NOMO-1 (cell line): ENCODE data around the gene ZNF688.
"Not testable (repeated sequence)": the region's sequence is repeated elsewhere in the genome, so short reads cannot be mapped to it uniquely, and the experiment has no call there.

Experiments
- DNase-seq, 2 experiments: peaks; one replicate each; lab custom pipeline; 2025; ENCODE audit not compliant: unreplicated experiment in 2 of 2; lab: John Stamatoyannopoulos, UW

Gene ZNF688

DNA sequence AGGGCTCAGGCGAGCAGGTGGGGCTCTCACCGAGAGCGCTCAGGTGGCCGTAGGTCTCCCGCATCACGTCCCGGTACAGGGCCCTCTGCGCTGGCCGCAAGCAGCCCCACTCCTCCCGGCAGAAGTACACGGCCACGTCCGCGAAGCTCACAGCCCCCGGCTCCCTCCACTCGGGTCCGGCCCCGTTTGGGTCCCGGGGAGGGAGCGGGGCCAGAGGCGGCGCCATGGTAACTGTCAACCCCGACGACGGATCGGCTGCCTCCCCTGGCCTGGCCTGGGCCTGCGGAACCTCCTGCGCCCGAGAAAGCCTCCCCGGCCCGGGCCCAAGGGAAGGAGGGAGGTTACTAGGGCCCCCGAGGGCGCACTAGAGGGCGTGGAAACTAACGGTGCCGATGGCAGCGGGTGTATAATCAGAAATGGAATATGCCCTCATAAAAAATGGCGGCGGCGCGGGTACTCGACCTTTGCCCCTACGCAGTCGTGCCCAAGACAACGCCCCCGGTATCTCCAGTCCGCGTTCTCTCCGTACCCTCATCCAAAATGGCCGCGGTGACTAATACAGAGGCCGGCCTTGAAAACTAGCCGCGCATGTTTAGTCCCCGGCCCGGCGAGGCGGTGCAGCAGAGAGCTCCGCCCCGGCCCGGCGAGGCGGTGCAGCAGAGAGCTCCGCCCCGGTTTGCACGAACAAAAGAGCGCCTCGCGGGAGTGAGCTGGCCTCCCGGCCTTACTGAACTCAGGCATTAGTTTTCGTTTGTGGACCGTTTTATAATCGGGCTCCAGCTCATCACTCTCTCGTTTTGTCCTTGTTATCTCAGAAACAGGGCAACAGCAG, 13.3 kb downstream of the ZNF688 start, which contains the start of gene ZNF764:
Gene ZNF764 (minus strand): TSS at position 418 of the 832 bp plus-strand sequence. CDS start 192 bp downstream, at position 226.
- DNase-seq, result peak; percentile 97 to 98

DNA sequence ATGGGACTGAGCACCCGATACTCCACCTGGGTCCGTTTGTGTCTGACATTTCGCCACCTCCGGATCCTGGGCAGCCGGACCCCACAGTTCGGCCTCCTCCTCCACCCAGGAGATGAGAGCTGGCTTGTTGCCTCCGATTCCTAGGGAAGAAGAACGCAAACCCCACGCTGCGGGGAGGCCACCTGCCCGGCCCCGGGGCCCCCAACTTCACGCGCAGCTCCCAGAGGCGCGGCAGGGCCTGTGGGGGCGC, 13.9 kb downstream of the ZNF688 start:
- DNase-seq, result no peak

DNA sequence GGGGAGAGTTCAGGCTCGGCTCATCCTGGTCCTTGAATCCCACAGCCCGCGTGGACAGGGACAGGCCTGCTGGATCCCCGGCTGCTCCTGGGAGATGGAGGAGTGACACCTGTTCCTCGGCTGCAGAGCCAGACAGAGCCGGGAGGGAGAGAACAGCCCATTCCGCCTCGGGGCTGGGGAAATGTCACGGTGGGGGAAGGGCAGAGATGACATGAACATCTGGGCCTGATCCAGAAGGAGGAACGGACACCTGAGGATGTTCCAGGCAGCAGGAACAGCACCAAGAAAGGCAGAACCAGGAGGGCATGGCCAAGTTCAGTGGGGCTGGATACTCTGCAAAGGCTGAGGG, 15.4 kb downstream of the ZNF688 start:
- DNase-seq, result no peak

DNA sequence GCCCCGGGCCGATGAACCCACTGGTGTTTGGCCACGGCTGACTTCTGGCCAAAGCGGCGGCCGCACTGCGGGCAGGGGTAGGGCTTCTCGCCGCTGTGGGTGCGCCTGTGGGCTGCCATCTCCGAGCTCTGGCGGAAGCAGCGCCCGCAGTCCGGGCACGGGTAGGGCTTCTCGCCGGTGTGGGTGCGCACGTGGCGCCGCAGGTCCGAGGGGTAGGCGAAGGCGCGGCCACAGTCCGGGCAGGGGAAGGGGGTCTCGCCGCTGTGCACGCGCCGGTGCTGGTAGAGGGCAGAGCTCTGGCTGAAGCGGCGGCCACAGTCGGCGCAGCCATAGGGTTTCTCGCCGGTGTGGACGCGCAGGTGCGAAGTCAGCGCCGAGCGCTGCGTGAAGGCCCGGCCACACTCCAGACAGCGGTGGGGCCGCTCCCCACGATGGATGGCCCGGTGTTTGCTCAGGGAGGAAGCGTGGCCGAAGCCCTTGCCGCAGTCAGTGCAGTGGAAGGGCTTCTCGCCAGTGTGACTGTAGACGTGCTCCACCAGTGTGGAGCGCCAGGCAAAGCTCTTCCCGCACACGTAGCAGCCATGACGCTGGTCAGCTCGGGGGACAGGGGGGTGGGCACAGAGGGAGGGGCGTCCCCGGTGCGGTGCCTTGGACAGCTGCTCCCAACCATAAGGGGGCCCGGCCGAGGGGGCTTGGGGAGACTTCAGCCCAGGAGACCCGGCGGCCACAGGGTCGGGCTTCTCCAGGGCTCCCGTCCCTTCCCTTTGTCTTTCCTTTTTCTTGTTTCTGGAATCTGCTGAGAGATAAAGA, 16.0 kb downstream of the ZNF688 start:
- no peak for DNase-seq

DNA sequence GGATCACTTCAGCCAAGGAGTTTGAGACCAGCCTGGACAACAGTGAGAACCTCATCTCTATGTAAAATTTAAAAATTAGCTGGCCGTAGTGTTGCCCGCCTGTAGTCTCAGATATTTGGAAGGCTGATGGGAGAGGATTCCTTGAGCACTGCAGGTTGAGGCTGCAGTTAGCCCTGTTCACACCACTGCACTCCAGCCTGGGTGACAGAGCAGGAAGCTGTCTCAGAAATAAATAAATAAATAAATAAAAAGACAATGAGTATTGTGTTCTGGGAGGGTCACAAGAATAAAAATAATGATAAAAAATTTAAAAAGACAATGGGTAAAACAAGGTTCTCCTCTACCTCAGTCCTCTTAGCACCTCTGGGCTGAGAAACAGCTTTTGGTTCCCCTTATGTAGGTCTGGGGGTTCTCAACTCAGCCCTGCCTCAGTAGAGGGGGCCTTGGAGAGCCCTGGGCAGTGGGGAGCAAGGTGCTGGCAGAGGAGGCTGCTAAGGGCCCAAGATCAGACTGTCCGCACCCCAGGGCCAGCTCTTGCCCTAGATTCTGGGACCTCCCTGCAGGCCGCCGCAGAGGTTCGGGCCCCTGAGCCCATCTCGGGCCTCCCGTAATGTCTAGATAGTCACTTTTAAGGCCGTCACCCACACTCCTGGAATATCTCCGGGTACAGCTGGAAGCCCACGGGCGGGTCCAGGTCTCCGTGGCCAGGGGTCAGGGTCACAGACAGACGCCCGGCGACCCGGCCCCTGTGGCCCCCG, 16.8 kb downstream of the ZNF688 start:
- DNase-seq, result no peak

DNA sequence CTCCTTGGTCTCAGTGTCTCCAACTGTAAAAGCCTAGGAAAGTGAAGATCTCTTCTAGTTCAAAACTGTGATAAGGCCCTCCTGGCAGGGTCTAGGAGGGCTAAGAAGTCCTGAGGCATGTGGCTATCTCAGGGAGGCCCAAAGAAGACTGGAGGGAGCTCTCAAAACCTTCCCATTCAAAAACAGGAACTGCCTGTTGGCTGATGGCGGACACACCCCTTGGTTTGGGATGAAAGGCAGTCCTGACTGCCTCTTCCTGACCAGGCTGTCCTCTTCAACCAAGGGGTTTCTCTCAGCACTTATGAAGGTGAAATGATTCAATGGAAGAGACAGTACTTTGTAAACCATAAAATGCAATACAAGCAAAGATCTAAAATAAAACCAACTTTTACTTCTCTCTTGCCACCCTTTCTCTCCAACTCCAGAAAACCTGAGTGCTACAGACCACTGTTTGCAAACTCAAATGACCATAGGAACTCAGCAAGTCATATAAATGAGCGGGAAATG, 18.1 kb downstream of the ZNF688 start:
- peak; percentile 10 to 26 for DNase-seq

DNA sequence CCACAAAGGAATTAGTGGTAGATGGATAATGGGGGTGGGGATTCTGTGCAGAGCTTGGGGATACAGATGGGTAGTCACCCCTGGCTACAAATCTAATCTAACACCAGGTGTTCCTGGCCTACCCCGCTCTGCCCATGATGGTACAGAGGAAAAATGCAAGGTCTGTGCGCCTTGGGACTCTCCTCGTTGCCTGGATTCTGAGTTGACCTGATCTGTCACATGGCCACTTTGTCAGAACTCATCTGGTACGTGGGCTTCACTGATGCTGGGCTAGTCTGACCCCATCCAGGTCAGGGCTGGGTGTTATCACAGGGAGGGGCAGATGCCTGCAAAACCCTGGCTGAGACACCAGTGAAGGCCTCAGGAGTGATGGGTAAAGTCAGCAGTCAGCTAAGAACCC, 18.6 kb downstream of the ZNF688 start:
- DNase-seq, result no peak

DNA sequence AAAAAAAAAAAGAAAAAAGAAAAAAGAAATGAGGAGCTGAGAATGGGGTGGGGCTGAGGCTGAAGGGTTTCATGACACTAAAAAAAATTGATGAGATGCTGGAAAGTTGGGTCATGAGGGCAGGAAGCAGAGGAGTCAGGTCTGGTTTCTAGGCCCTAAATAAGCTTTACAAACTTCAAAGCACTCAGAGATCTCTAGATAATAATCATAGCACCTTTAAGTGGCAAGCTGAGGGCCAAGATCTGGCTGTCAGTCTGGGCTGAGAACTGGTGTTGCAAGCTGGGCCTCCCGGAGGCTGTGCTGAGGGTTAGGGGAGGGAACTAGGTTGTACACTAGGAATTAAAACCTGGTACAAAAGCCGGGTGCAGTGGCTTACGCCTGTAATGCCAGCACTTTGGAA, 19.7 kb downstream of the ZNF688 start:
- DNase-seq, result no peak

DNA sequence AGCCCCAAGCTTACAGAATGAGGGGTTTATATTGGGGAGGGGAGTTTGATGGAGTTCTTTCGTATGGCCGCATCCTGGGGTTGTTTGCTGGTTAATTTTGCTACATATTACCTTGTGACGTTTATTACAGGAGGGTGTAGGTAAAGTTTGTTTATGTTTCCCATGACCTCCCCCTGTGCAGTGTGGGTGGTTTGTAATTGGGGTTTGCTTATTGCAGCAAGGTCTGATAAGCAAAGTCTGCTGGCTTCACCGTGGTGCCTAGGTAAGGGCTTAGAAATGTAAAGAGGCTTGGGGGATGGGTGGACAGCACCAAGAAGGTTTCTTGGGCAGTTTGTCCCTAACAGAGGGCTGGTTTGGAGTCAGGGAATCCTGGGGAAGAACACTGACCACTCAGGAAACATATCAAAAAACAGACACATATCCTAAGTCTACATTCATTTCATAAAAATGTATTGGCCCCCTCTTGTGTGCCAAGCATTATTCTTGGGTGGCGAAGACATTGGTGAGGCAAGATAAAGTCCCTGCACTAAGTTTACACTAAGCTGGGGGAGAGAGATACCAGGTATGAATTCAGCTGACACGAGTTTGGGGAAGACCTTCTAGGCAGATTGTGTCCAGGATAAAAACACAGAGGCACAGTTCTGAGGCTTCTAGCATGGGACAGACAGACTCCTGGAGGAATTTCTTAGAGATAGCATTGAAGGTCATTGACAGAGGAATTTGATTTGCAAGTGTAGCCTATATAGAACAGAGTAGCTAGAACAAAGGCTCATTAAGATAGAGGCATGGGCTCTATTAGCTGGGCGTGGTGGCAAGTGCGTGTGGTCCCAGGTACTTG, 22.9 kb downstream of the ZNF688 start:
- DNase-seq, result no peak

DNA sequence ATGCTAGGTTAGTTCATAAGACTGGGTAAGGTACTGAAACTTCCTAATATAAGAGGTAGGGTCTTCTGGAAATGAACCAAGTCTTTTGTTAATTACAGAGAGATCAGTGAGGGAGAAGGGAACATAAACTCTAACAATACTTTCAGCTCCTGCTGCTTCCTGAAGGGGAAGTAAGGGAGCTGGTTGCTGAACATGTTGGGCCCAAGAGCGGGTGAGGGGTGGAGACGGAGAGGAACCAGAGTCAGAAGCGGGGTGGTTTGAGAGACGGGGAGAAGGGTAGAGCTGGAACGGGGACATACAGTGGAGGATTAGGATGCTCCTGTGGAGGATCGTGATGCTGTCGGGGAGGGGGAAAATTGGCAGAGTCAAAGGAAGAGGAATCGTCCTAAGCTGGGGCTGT, 25.4 kb downstream of the ZNF688 start:
- DNase-seq, result peak in 1 of 2 experiments; percentile 45

DNA sequence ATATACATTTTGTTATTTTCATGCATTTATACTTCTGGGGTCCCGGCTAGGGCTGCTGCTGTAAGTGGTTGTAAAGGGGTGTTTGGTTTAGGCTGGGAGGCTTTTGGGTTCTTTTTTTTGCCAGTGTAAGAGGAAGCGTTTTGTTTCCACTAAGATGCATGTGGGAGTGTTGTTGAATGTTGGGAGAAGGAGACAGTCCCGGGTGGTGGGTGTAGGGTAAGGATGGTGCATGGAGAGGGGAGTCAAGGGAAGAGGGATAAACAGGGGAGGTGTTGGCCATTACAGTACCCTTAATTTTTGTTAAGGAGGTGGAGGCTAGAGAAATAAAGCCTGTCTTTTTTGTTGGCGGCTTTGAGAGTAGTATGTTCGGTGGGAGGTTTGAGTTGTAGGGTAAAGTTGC, 28.4 kb downstream of the ZNF688 start:
- no peak for DNase-seq

DNA sequence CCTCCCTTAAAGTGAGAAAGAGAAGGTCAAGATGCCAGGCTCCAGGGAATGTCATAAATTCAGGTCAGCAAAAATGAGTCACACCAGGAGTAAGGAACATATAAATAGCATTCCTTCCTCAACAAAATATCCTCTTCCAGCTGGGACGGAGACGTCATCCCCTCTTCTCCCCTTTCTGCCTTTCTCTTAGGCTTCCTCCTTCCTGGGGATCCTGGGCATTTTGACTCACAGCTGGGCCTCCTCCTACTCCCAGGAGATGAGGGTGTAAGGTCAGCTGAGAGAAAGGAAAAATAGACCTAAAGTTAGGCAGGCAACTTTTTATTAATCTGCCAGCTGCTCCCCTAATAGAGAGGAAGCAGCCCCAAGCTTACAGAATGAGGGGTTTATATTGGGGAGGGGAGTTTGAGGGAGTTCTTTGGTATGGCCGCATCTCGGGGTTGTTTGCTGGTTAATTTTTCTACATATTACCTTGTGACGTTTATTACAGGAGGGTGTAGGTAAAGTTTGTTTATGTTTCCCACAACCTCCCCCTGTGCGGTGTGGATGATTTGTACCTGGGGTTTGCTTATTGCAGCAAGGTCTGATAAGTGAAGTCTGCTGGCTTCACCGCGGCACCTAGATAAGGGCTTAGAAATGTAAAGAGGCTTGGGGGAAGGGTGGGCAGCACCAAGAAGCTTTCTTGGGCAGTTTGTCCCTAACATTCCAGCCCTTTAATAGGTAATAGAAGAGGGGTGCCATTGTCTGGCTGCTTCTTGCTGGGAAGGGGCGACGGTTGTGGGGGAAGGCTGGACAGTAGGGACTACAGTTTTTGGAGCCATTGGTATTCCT, 29.8 kb downstream of the ZNF688 start:
- no peak for DNase-seq

DNA sequence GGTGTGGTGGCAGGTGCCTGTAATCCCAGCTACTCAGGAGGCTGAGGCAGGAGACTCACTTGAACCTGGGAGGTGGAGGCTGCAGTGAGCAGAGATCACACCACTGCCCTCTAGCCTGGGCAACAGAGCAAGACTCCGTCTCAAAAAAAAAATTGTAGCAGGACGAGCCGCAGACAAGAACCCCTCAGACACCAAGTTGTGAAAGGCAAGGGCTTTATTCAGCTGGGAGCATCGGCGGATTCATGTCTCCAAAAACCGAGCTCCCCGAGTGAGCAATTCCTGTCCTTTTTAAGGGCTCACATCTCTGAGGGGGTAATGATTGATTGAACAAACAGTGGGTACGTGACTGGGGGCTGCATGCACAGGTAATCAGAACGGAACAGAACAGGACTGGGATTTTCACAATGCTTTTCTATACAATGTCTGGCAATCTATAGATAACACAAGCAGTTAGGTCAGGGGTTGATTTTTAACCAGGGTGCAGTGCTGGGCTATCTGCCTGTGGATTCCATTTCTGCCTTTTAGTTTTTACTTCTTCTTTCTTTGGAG, 30.5 kb downstream of the ZNF688 start:
- not testable (repeated sequence) for DNase-seq

DNA sequence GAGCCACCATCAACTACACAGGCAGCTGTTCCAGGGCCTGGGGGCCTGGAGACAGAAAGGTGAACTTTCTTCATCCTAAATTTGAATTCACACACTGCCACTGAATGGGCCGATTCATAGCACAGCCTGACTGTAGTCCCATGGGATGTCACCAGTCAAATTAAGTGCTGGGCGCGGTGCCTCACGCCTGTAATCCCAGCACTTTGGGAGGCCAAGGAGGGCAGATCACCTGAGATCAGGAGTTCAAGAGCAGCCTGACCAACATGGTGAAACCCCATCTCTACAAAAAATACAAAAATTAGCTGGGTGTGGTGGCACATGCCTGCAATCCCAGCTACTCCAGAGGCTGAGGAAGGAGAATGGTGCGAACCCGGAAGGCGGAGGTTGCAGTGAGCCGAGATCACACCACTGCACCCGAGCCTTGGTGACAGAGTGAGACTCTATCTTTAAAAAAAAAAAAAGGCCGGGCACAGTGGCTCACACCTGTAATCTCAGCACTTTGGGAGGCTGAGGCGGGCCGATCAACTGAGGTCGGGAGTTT, 31.5 kb downstream of the ZNF688 start:
- not testable (repeated sequence) for DNase-seq

DNA sequence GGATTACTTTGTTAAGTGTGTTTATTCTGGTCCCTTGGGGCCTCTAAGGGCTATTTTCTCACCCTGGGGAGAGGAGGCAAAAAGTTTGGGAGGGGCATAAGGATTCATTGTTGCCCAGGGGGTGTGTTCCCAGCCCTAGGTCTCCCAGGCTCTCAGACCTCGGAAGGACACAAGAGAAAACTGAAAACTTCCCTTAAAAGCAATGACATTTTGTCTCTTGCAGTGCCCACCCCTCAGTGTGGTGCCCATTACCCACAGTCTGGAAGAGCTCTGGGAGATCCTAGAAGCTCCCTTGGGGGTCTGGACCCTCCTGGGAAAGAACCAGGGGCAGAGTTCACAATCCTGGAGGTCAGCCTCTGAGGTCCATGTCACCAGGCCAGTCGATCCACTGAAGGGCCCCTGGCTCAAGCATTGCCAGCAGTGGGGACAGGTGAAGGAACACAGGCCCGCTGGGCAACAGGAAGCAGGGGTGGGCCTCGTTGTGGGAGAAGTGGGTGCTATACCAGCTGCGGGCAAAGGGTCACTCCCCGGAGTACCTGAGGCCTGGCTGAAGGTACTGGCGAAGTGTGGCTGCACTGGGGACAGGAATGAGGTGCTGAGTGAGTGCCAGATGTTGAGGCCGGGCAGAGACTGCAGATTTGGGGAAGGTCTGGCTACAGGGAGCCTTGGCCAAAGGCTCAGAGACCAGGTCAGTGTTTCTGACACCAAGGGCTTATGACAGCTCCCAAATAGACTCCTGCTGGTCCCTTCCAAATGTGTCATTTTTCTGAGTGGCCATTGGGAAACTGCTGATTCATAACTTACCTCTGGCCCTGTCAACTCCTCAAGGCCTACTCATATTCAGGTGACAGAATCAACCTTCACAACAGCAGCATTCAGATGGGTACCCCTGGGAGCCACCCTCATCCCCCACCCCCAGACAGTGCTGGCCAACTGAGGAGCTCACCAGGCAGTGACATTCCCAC, 32.2 kb downstream of the ZNF688 start:
- no peak for DNase-seq

DNA sequence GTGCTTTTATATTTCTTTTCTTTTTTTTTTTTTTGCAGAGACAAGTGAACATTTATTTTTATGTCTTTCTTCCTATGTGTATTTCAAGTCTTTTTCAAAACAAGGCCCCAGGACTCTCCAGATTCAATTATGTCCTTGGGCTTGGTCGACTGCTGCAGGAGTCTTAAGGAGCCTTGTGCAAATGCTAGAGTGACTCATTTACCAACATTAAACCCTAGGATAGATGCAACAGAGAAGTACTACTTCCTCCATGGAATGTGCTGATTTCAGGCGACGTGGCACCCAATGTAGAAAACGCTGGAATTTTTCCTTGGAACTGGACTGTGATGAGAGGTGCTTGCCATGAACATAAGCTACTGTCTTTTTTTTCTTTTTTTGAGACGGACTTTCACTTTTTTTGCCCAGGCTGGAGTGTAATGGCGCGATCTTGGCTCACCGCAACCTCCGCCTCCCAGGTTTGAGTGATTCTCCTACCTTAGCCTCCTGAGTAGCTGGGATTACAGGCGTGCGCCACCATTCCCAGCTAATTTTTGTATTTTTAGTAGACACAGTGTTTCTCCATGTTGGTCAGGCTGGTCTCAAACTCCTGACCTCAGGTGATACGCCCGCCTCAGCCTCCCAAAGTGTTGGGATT, 35.0 kb downstream of the ZNF688 start:
- not testable (repeated sequence) for DNase-seq

DNA sequence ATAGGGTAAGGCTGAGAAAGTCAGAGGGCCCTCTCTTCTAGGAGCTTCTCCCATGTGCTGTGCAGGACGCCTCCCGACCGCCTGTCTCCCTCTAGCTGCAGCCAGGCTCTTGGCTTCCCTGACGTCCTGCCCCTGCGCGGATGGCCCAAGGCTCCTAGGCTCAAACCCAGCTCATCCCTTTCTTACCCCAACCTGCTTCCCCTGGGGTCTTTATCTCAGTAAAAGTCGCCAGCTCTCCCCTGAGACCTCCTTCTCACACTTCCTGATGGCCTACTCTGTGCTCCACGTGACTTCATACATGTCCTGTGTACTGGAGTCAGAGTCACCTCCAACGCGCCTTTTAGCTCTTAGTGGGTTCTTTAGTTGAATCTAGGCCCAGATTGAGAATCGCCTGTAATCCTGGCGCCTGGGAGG, 35.7 kb downstream of the ZNF688 start:
- peak; percentile 74 to 84 for DNase-seq
